Activated T-cell treated with anti-CD3 and anti-CD28 coated beads, Interleukin-2, amount 50 U/mL, for 48 hours (primary cell): ENCODE results near the gene OR8G5.
"Not testable (repeated sequence)": the region's sequence is repeated elsewhere in the genome, so short reads cannot be mapped to it uniquely, and the experiment has no call there.

Experiments
- DNase-seq, 2 experiments: peaks; one replicate each; pipeline ENCODE4 v3.0.0-alpha.2; 2020

OR8G5 gene

GRCh38 chr11:124256076-124256475, at the start of gene OR8G5:
Gene OR8G5 (plus strand): TSS chr11:124256376. CDS start chr11:124264932, 8,556 bp downstream.
- DNase-seq, result no peak

- DNase-seq, result no peak
These were observed 48.9 kb upstream of the OR8G5 start for GRCh38 chr11:124207102-124207792.

GRCh38 chr11:124209824-124210357, 46.3 kb upstream of the OR8G5 start:
- DNase-seq, result no peak

- no peak for DNase-seq
These were observed 45.8 kb upstream of the OR8G5 start for GRCh38 chr11:124210421-124210820.

GRCh38 chr11:124211321-124211720, 44.9 kb upstream of the OR8G5 start:
- no peak for DNase-seq

- no peak for DNase-seq
These were observed 42.1 kb upstream of the OR8G5 start for GRCh38 chr11:124214027-124214426.

- no peak for DNase-seq
These were observed 37.0 kb upstream of the OR8G5 start for GRCh38 chr11:124219126-124219525.

GRCh38 chr11:124222407-124222806, 33.8 kb upstream of the OR8G5 start:
- DNase-seq, result no peak

- not testable (repeated sequence) for DNase-seq
These were observed 31.4 kb upstream of the OR8G5 start for GRCh38 chr11:124224618-124225423.

GRCh38 chr11:124225471-124225870, 30.7 kb upstream of the OR8G5 start:
- no peak for DNase-seq

- no peak for DNase-seq
These were observed 22.8 kb upstream of the OR8G5 start for GRCh38 chr11:124233376-124233775.

- no peak for DNase-seq
These were observed 17.7 kb upstream of the OR8G5 start for GRCh38 chr11:124238512-124238911.

GRCh38 chr11:124240621-124241397, 15.4 kb upstream of the OR8G5 start, which contains the start of gene OR8G1:
Gene OR8G1 (plus strand): TSS chr11:124241095. CDS start chr11:124249676, 8,581 bp downstream.
- no peak for DNase-seq

GRCh38 chr11:124249869-124250268, 6.3 kb upstream of the OR8G5 start:
- DNase-seq, result not testable (repeated sequence)

GRCh38 chr11:124265041-124265440, 8.9 kb downstream of the OR8G5 start:
- DNase-seq, result not testable (repeated sequence)

GRCh38 chr11:124270886-124271285, 14.7 kb downstream of the OR8G5 start:
- not testable (repeated sequence) for DNase-seq

- DNase-seq, result no peak
These were observed 17.8 kb downstream of the OR8G5 start for GRCh38 chr11:124274000-124274399.

GRCh38 chr11:124276081-124276480, 19.9 kb downstream of the OR8G5 start:
- no peak for DNase-seq

- no peak for DNase-seq
These were observed 21.0 kb downstream of the OR8G5 start for GRCh38 chr11:124277207-124277606.

- no peak for DNase-seq
These were observed 21.6 kb downstream of the OR8G5 start for GRCh38 chr11:124277804-124278203.

- no peak for DNase-seq
These were observed 22.1 kb downstream of the OR8G5 start for GRCh38 chr11:124278261-124278660.

- DNase-seq, result no peak
These were observed 29.6 kb downstream of the OR8G5 start for GRCh38 chr11:124285610-124286344.
